LNCAP (cell line): ENCODE measurements around the gene KLK1.

Experiments
- CTCF ChIP-seq: fragments of 450-650 bp; IDR thresholded peaks from 2 replicates; pipeline ENCODE4 v1.5.1; 2017; ENCODE audit warnings: mild to moderate bottlenecking

Gene KLK1

GRCh38 chr19:50792272-50793250 lies 31.0 kb downstream of the KLK1 start:
- no peak for TF ChIP-seq CTCF

GRCh38 chr19:50791594-50792271 lies 31.9 kb downstream of the KLK1 start:
- no peak for TF ChIP-seq CTCF

GRCh38 chr19:50790922-50791467 lies 32.6 kb downstream of the KLK1 start:
- no peak for TF ChIP-seq CTCF

GRCh38 chr19:50790396-50790795 lies 33.2 kb downstream of the KLK1 start, which contains the start of gene ACP4:
Gene ACP4, plus strand, starts transcription at chr19:50790415. Its CDS starts 0 bp downstream, at chr19:50790415.
- TF ChIP-seq CTCF, result no peak

GRCh38 chr19:50785329-50785728 lies 38.3 kb downstream of the KLK1 start:
- TF ChIP-seq CTCF, result no peak

GRCh38 chr19:50784710-50785109 lies 38.9 kb downstream of the KLK1 start:
- no peak for TF ChIP-seq CTCF

- peak; percentile 15 for TF ChIP-seq CTCF
Measured at GRCh38 chr19:50783848-50784152, 39.8 kb downstream of the KLK1 start.
